Keratinocyte (primary cell): ENCODE measurements around the gene CACNA1E. TPM values are rescaled to one million over a fixed set of nuclear protein-coding genes. Genes with fewer than 3 reads are reported as not detected.

Source experiments
- DNase-seq: peaks from one replicate; pipeline ENCODE4 v3.0.0-alpha.2; 2011; ENCODE audit warnings: low read depth, missing footprints, low spot score
- FAIRE-seq: peaks from 2 replicates; lab custom pipeline; 2011; peaks lifted over from hg19 to GRCh38; lab: Jason Lieb, UNC
- H2AFZ ChIP-seq: 2 replicates; pipeline ENCODE4 v1.6.0; 2012; ENCODE audit warnings: low read length, control low read depth, inconsistent platforms; ENCODE audit not compliant: control insufficient read depth
- H3K27ac ChIP-seq: 2 replicates; pipeline ENCODE4 v1.5.1; 2011; ENCODE audit warnings: low read length; ENCODE audit not compliant: control insufficient read depth, insufficient read depth
- H3K27me3 ChIP-seq: 3 replicates; pipeline ENCODE4 v1.6.0; 2011; ENCODE audit warnings: low read length; ENCODE audit not compliant: control insufficient read depth, insufficient read depth; ENCODE audit errors: extremely low read depth
- H3K36me3 ChIP-seq, 2 experiments: 2 replicates in 1 of 2; 3 replicates in 1 of 2; pipeline ENCODE4 v1.5.1; 2011; ENCODE audit warnings: low read length in 2 of 2, mild to moderate bottlenecking in 1 of 2; ENCODE audit not compliant: control insufficient read depth in 2 of 2, insufficient read depth in 2 of 2; ENCODE audit errors: extremely low read depth in 1 of 2
- H3K4me1 ChIP-seq: 3 replicates; pipeline ENCODE4 v1.5.1; 2011; ENCODE audit warnings: low read length; ENCODE audit not compliant: control insufficient read depth, insufficient read depth; ENCODE audit errors: extremely low read depth
- H3K4me2 ChIP-seq: 3 replicates; pipeline ENCODE4 v1.6.0; 2011; ENCODE audit warnings: low read depth, low read length; ENCODE audit not compliant: control insufficient read depth, insufficient read depth; ENCODE audit errors: extremely low read depth
- H3K4me3 ChIP-seq, 3 experiments: fragments of 200-600 bp in 1 of 3; sonication (generic) in 1 of 3; 2 replicates in 2 of 3; 3 replicates in 1 of 3; pipeline ENCODE4 v1.5.1; 2011 to 2016; ENCODE audit warnings: low read length in 3 of 3, mild to moderate bottlenecking in 3 of 3, control low read depth in 2 of 3, inconsistent platforms in 1 of 3, low read depth in 1 of 3, mixed read lengths in 1 of 3, mixed run types in 1 of 3, moderate library complexity in 1 of 3; ENCODE audit not compliant: control insufficient read depth in 2 of 3, insufficient read depth in 2 of 3; ENCODE audit errors: extremely low read depth in 1 of 3
- H3K79me2 ChIP-seq: 2 replicates; pipeline ENCODE4 v1.6.0; 2012; ENCODE audit warnings: low read length; ENCODE audit not compliant: control insufficient read depth, insufficient read depth
- H3K9ac ChIP-seq: 3 replicates; pipeline ENCODE4 v1.6.0; 2011; ENCODE audit warnings: low read length; ENCODE audit not compliant: control insufficient read depth, insufficient read depth; ENCODE audit errors: extremely low read depth
- H3K9me1 ChIP-seq: 3 replicates; pipeline ENCODE4 v1.6.0; 2011; ENCODE audit warnings: low read length; ENCODE audit not compliant: control insufficient read depth, insufficient read depth; ENCODE audit errors: extremely low read depth
- H3K9me3 ChIP-seq: 2 replicates; pipeline ENCODE4 v1.5.1; 2012; ENCODE audit warnings: low read depth, low read length; ENCODE audit not compliant: control insufficient read depth
- H4K20me1 ChIP-seq: 3 replicates; pipeline ENCODE4 v1.6.0; 2011; ENCODE audit warnings: low read length; ENCODE audit not compliant: control insufficient read depth, insufficient read depth; ENCODE audit errors: extremely low read depth
- CTCF ChIP-seq, 3 experiments: IDR thresholded peaks in 1 of 3; conservative IDR thresholded peaks in 1 of 3; optimal IDR thresholded peaks in 1 of 3; 2 replicates in 2 of 3; 3 replicates in 1 of 3; pipeline versions ENCODE3 to v1.5.1; 2011; ENCODE audit warnings: low read length in 3 of 3, mild to moderate bottlenecking in 3 of 3, moderate library complexity in 2 of 3, control low read depth in 1 of 3, inconsistent platforms in 1 of 3; ENCODE audit not compliant: insufficient read depth in 2 of 3; ENCODE audit errors: extremely low read depth in 1 of 3
- EZH2 ChIP-seq: IDR thresholded peaks from one replicate; pipeline ENCODE4 v1.6.1; 2012; ENCODE audit warnings: inconsistent platforms, mild to moderate bottlenecking, low read length, moderate library complexity
- dilution Hi-C: fragments of 300-500 bp; cut with MboI; formaldehyde crosslinking; loops from one replicate; pipeline ENCODE4 v1.7.0; 2020; ENCODE audit warnings: low sequenced_read_pairs; ENCODE audit not compliant: extremely low pct_ligation_motif_present
- polyA plus RNA-seq, 5 experiments: library from polyadenylated mRNA; depleted of rRNA in 3 of 5; stranded (reverse) in 3 of 5; stranded (forward) in 1 of 5; unstranded in 1 of 5; fragments of >200 nt; gene quantifications; 1 replicate in 1 of 5; 2 replicates in 3 of 5; 3 replicates in 1 of 5; pipeline versions ENCODE4 v1.2.1 to v1.2.3, GENCODE V29; 2011 to 2012; ENCODE audit warnings: missing spikeins in 2 of 5, low read depth in 1 of 5, low replicate concordance in 1 of 5

Gene CACNA1E
- polyA plus RNA-seq, 1 donor (not counting 4 experiments of a cell fraction or from before 2014, with no cell fraction given), result not detected

GRCh38 chr1:181592255-181592859 lies 109.0 kb downstream of the CACNA1E start:
- Histone ChIP-seq H3K36me3 (no peaks in the 10 kb centered on the region), H2AFZ (no peak overlapping the region), H3K27me3 (peaks cover 4% of the 10 kb centered on the region), H3K27ac (no peak overlapping the region), H3K4me2 (no peak overlapping the region), H4K20me1 (no peaks in the 10 kb centered on the region), H3K79me2 (no peaks in the 10 kb centered on the region), H3K4me1 (peaks cover 3% of the 10 kb centered on the region), H3K9me1 (no peaks in the 10 kb centered on the region), H3K9me3 (no peaks in the 10 kb centered on the region), H3K4me3 (no peak overlapping the region), H3K9ac (no peak overlapping the region)
- dilution Hi-C loops, result no loop called here
- no peak for TF ChIP-seq EZH2
- TF ChIP-seq CTCF (optimal IDR thresholded peaks at IDR 0.05 in 1 of 3, IDR thresholded peaks at IDR 0.05 in 1 of 3, conservative IDR thresholded peaks at IDR 0.05 in 1 of 3; ENCODE audit: extremely low read depth in 1 of 3, insufficient read depth in 2 of 3, low read length in 3 of 3), result no peak
- DNase-seq (no peak), FAIRE-seq (no peak)

GRCh38 chr1:181593042-181593441 lies 109.7 kb downstream of the CACNA1E start:
- H3K4me2 ChIP-seq, result no peak overlapping the region
- H3K27ac ChIP-seq, result no peak overlapping the region
- peaks cover 3% of the 10 kb centered on the region for H3K4me1 ChIP-seq
- H3K4me3 ChIP-seq, result no peak overlapping the region
- peaks cover 4% of the 10 kb centered on the region for H3K27me3 ChIP-seq
- H3K9me3 ChIP-seq, result no peaks in the 10 kb centered on the region
- H3K36me3 ChIP-seq, result no peaks in the 10 kb centered on the region
- FAIRE-seq, result no peak
- dilution Hi-C loops, result no loop called here
- H4K20me1 ChIP-seq, result no peaks in the 10 kb centered on the region
- DNase-seq, result no peak
- no peak for TF ChIP-seq CTCF (optimal IDR thresholded peaks at IDR 0.05 in 1 of 3, IDR thresholded peaks at IDR 0.05 in 1 of 3, conservative IDR thresholded peaks at IDR 0.05 in 1 of 3; ENCODE audit: extremely low read depth in 1 of 3, insufficient read depth in 2 of 3, low read length in 3 of 3)
- TF ChIP-seq EZH2, result no peak
- no peak overlapping the region for H3K9ac ChIP-seq
- H3K79me2 ChIP-seq, result no peaks in the 10 kb centered on the region
- H2AFZ ChIP-seq, result no peak overlapping the region
- no peaks in the 10 kb centered on the region for H3K9me1 ChIP-seq
